HFFc6 (cell line): ENCODE results near the gene SH2D4B. TPM values are rescaled to one million over a fixed set of nuclear protein-coding genes. Genes with fewer than 3 reads are reported as not detected.
A peak's percentile ranks its signal among the peaks of the same experiment; 100 is the strongest.

Experiments
- DNase-seq: peaks from one replicate; pipeline ENCODE4 v3.0.0-alpha.2; 2018
- H3K27ac Mint-ChIP-seq: 2 replicates; pipeline ENCODE4 v1.8.0; 2020; ENCODE audit warnings: mild to moderate bottlenecking, mixed read lengths
- H3K27me3 Mint-ChIP-seq: 2 replicates; pipeline ENCODE4 v1.8.0; 2021; ENCODE audit warnings: mild to moderate bottlenecking, moderate library complexity, mixed read lengths; ENCODE audit not compliant: insufficient read depth
- H3K36me3 Mint-ChIP-seq: 2 replicates; pipeline ENCODE4 v1.8.0; 2021; ENCODE audit warnings: low read depth, mixed read lengths
- H3K4me1 Mint-ChIP-seq: 2 replicates; pipeline ENCODE4 v1.8.0; 2020; ENCODE audit warnings: low read depth, mixed read lengths
- H3K4me3 Mint-ChIP-seq: 2 replicates; pipeline ENCODE4 v1.8.0; 2020; ENCODE audit warnings: mild to moderate bottlenecking, moderate library complexity, mixed read lengths
- H3K9me3 Mint-ChIP-seq: 2 replicates; pipeline ENCODE4 v1.8.0; 2020; ENCODE audit warnings: mild to moderate bottlenecking, mixed read lengths
- total RNA-seq, 6 experiments: library from RNA; stranded (reverse); fragmentation: NEBNext Ultra II Directional; extraction: Animal tissue kit (Norgen Biotek cat#: 25700); gene quantifications; 2 replicates in 1 of 6; 3 replicates in 5 of 6; pipeline ENCODE4 v1.2.3, GENCODE V29; 2021
- TF ChIP-seq, protein P1 (sequence below): fragments of 200-600 bp; sonication (generic); IDR thresholded peaks from 2 replicates; pipeline ENCODE4 v1.5.0; 2021; ENCODE audit warnings: antibody characterized with exemption, mild to moderate bottlenecking

SH2D4B gene
- total RNA-seq, 6 experiments from 2014 or later: not detected

GRCh38 chr10:80672613-80673012, 134.9 kb downstream of the SH2D4B start:
- Mint-ChIP-seq H3K27ac (no peak overlapping the region), H3K27me3 (peaks cover 11% of the 10 kb centered on the region), H3K4me3 (no peak overlapping the region), H3K4me1 (no peaks in the 10 kb centered on the region), H3K36me3 (no peaks in the 10 kb centered on the region), H3K9me3 (no peaks in the 10 kb centered on the region)
- TF ChIP-seq, protein P1, sequence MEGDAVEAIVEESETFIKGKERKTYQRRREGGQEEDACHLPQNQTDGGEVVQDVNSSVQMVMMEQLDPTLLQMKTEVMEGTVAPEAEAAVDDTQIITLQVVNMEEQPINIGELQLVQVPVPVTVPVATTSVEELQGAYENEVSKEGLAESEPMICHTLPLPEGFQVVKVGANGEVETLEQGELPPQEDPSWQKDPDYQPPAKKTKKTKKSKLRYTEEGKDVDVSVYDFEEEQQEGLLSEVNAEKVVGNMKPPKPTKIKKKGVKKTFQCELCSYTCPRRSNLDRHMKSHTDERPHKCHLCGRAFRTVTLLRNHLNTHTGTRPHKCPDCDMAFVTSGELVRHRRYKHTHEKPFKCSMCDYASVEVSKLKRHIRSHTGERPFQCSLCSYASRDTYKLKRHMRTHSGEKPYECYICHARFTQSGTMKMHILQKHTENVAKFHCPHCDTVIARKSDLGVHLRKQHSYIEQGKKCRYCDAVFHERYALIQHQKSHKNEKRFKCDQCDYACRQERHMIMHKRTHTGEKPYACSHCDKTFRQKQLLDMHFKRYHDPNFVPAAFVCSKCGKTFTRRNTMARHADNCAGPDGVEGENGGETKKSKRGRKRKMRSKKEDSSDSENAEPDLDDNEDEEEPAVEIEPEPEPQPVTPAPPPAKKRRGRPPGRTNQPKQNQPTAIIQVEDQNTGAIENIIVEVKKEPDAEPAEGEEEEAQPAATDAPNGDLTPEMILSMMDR: no peak
- DNase-seq: no peak

DNA sequence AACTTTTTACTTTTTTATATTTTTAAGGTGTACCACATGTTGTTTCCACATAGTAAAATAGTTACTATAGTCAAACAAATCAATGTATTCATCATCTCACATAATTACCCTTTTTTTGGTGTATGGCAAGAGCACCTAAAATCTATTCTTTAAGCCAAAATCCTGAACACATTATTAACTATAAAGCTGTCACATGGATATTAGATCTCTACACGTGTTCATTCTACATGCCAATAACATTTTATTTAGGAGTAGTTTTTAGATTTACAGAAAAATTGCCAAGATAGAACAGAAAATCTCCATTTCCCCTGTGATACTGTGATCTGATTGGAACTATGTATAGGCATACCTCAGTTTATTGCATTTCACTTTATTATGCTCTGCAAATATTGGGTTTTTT, 137.1 kb downstream of the SH2D4B start:
- DNase-seq: no peak
- Mint-ChIP-seq H3K36me3 (no peaks in the 10 kb centered on the region), H3K4me3 (no peak overlapping the region), H3K27me3 (peaks cover 9% of the 10 kb centered on the region), H3K9me3 (no peaks in the 10 kb centered on the region), H3K27ac (no peak overlapping the region), H3K4me1 (no peaks in the 10 kb centered on the region)
- TF ChIP-seq, protein P1: no peak

GRCh38 chr10:80681142-80681541, 143.4 kb downstream of the SH2D4B start:
- TF ChIP-seq, protein P1: no peak
- Mint-ChIP-seq H3K36me3 (no peaks in the 10 kb centered on the region), H3K27me3 (peaks cover 3% of the 10 kb centered on the region; the same call in 1 of the 2 replicates), H3K27ac (no peak overlapping the region), H3K4me3 (no peak overlapping the region), H3K4me1 (no peaks in the 10 kb centered on the region), H3K9me3 (no peaks in the 10 kb centered on the region)
- no peak for DNase-seq

GRCh38 chr10:80684259-80684658, 146.6 kb downstream of the SH2D4B start:
- peak; percentile 5 for DNase-seq
- Mint-ChIP-seq H3K4me1 (no peaks in the 10 kb centered on the region), H3K27me3 (peaks cover 3% of the 10 kb centered on the region; the same call in 1 of the 2 replicates), H3K36me3 (no peaks in the 10 kb centered on the region), H3K4me3 (no peak overlapping the region), H3K27ac (no peak overlapping the region), H3K9me3 (no peaks in the 10 kb centered on the region)
- TF ChIP-seq, protein P1: no peak

DNA sequence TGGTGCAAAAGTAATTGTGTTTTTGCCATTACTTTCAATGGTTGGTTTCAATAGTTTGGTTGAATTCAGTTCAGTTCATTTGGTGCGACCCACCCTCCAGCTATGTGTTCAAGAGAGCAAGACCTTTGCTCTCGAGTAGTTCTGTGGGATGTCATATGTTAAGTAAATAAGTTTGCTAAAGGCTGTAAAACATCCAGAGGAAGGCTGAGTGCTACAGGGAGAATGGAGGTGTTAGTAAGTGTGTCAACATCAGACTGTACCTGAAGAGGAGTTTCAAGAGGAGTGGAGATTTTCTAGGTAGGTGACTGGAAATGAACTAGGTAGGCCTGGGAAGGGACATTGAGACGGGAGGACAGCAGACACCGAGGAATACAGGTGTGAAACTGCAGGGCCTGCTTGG, 147.7 kb downstream of the SH2D4B start:
- no peaks in the 10 kb centered on the region for H3K9me3 Mint-ChIP-seq
- H3K4me1 Mint-ChIP-seq: no peaks in the 10 kb centered on the region
- TF ChIP-seq, protein P1: no peak
- DNase-seq: no peak
- no peak overlapping the region for H3K27ac Mint-ChIP-seq
- H3K27me3 Mint-ChIP-seq: peaks cover 6% of the 10 kb centered on the region; the same call in 1 of the 2 replicates
- no peak overlapping the region for H3K4me3 Mint-ChIP-seq
- no peaks in the 10 kb centered on the region for H3K36me3 Mint-ChIP-seq
